HepG2 (cell line): Measurements from ENCODE around the gene HIGD1A. TPM values are rescaled to one million over a fixed set of nuclear protein-coding genes. Genes with fewer than 3 reads are reported as not detected.
A peak's percentile ranks its signal among the peaks of the same experiment; 100 is the strongest.

ENCODE experiments used
- ATAD3A ChIP-seq: sonication (generic); formaldehyde crosslinking; IDR thresholded peaks from 2 replicates; pipeline ENCODE4 v1.4.0; 2020; ENCODE audit warnings: missing genetic modification reagents
- BCL6 ChIP-seq: IDR thresholded peaks from 2 replicates; pipeline ENCODE4 v1.6.1; 2016; ENCODE audit warnings: missing genetic modification reagents, missing compliant biosample characterization
- DMAP1 ChIP-seq: IDR thresholded peaks from 2 replicates; pipeline ENCODE4 v1.6.1; 2016
- HNF1A ChIP-seq, 2 experiments: sonication (generic) in 1 of 2; formaldehyde crosslinking in 1 of 2; IDR thresholded peaks; 2 replicates each; pipeline versions ENCODE4 v1.4.0 to v1.6.1; 2016 to 2020; ENCODE audit warnings: borderline replicate concordance in 1 of 2, low read depth in 1 of 2, mild to moderate bottlenecking in 1 of 2, missing genetic modification reagents in 1 of 2
- KIAA2018 ChIP-seq: sonication (generic); formaldehyde crosslinking; IDR thresholded peaks from 2 replicates; pipeline ENCODE4 v1.5.0; 2020; ENCODE audit warnings: mild to moderate bottlenecking, missing genetic modification reagents, borderline replicate concordance
- KLF16 ChIP-seq, 2 experiments: sonication (generic) in 1 of 2; formaldehyde crosslinking in 1 of 2; IDR thresholded peaks; 2 replicates each; pipeline versions ENCODE4 v1.6.1 to v1.8.0; 2016 to 2023; ENCODE audit warnings: missing genetic modification reagents in 2 of 2, missing compliant biosample characterization in 1 of 2
- ZBTB34 ChIP-seq: sonication (generic); formaldehyde crosslinking; IDR thresholded peaks from 2 replicates; pipeline ENCODE4 v1.8.0; 2022; ENCODE audit warnings: mild to moderate bottlenecking, missing genetic modification reagents
- ZFP1 ChIP-seq: IDR thresholded peaks from 2 replicates; pipeline ENCODE4 v1.6.1; 2016
- ZNF331 ChIP-seq: sonication (generic); formaldehyde crosslinking; IDR thresholded peaks from 2 replicates; pipeline ENCODE4 v1.4.0; 2020; ENCODE audit warnings: missing genetic modification reagents
- ZNF460 ChIP-seq: sonication (generic); formaldehyde crosslinking; IDR thresholded peaks from 2 replicates; pipeline ENCODE4 v1.5.1; 2020; ENCODE audit warnings: missing genetic modification reagents, mild to moderate bottlenecking, borderline replicate concordance
- ZNF484 ChIP-seq: sonication (generic); formaldehyde crosslinking; IDR thresholded peaks from 2 replicates; pipeline ENCODE4 v1.5.1; 2020; ENCODE audit warnings: mild to moderate bottlenecking, low read depth, missing genetic modification reagents, borderline replicate concordance
- ZNF644 ChIP-seq: IDR thresholded peaks from 2 replicates; pipeline ENCODE4 v1.6.1; 2016; ENCODE audit warnings: low read depth
- polyA plus RNA-seq, 8 experiments: library from polyadenylated mRNA; depleted of rRNA in 3 of 8; stranded (reverse) in 7 of 8; unstranded in 1 of 8; fragments of >200 nt; fragmentation: Illumina TruSeq in 4 of 8; extraction: Trizol in 4 of 8; gene quantifications; 2 replicates each; pipeline versions ENCODE4 v1.2.1 to v1.2.3, GENCODE V29; 2011 to 2016; ENCODE audit warnings: low read depth in 4 of 8, missing spikeins in 1 of 8, mixed read lengths in 1 of 8; ENCODE audit not compliant: insufficient read depth in 1 of 8
- total RNA-seq, 5 experiments: library from RNA; depleted of rRNA; stranded (reverse); fragments of >200 nt; fragmentation: Illumina TruSeq; extraction: Trizol; gene quantifications; 2 replicates each; pipeline ENCODE4 v1.2.3, GENCODE V29; 2016; ENCODE audit warnings: low read depth in 1 of 5
- TF ChIP-seq, protein P1 (sequence below): IDR thresholded peaks from 2 replicates; pipeline ENCODE4 v1.6.1; 2016; ENCODE audit warnings: missing compliant biosample characterization, missing genetic modification reagents, borderline replicate concordance
- TF ChIP-seq, protein P2 (sequence below): sonication (generic); formaldehyde crosslinking; IDR thresholded peaks from 2 replicates; pipeline ENCODE4 v1.8.0; 2022; ENCODE audit warnings: missing genetic modification reagents, low read depth, mild to moderate bottlenecking, borderline replicate concordance

Gene HIGD1A
- total and polyA plus RNA-seq, 2 of the 13 experiments (the other 11 are each of a cell fraction or from before 2014, with no cell fraction given), result 222 to 253 TPM

- no peak for TF ChIP-seq KIAA2018 (CRISPR knock-in tag)
- TF ChIP-seq, protein P1, sequence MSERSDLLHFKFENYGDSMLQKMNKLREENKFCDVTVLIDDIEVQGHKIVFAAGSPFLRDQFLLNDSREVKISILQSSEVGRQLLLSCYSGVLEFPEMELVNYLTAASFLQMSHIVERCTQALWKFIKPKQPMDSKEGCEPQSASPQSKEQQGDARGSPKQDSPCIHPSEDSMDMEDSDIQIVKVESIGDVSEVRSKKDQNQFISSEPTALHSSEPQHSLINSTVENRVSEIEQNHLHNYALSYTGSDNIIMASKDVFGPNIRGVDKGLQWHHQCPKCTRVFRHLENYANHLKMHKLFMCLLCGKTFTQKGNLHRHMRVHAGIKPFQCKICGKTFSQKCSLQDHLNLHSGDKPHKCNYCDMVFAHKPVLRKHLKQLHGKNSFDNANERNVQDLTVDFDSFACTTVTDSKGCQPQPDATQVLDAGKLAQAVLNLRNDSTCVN (CRISPR knock-in tag), result no peak
- no peak for TF ChIP-seq ZBTB34 (CRISPR knock-in tag)
- no peak for TF ChIP-seq ZFP1
- TF ChIP-seq, protein P2, sequence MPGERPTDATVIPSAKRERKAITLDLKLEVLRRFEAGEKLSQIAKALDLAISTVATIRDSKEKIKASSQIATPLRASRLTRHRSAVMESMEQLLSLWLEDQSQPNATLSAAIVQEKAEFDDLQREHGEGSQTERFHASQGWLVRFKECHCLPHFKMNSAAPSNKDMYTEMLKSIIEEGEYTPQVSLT (CRISPR knock-in tag), result no peak
- TF ChIP-seq HNF1A (IDR thresholded peaks at IDR 0.05; ENCODE audit: low read depth), result no peak
- TF ChIP-seq HNF1A (CRISPR knock-in tag; IDR thresholded peaks at IDR 0.05; ENCODE audit: borderline replicate concordance), result peak; percentile 28; the same call in 1 of the 2 replicates
- no peak for TF ChIP-seq ZNF484 (CRISPR knock-in tag)
- TF ChIP-seq DMAP1 (CRISPR knock-in tag), result 0 out of 2 replicates have a peak, but pooled peaks have one; percentile 33
- no peak for TF ChIP-seq ATAD3A (CRISPR knock-in tag)
- TF ChIP-seq ZNF331 (CRISPR knock-in tag), result 0 out of 2 replicates have a peak, but pooled peaks have one; percentile 24
- no peak for TF ChIP-seq ZNF460 (CRISPR knock-in tag)
- peak; percentile 35 for TF ChIP-seq BCL6 (CRISPR knock-in tag)
- peak in 1 of 2 experiments; percentile 23; a peak in 1 of 4 replicates for TF ChIP-seq KLF16 (CRISPR knock-in tag; IDR thresholded peaks at IDR 0.05)
- TF ChIP-seq ZNF644 (CRISPR knock-in tag), result peak; percentile 67
Observed at GRCh38 chr3:42822828-42823227, 18.5 kb upstream of the HIGD1A start (continued).
